ENCODE measurements around the gene PPFIA2.

The PPFIA2 gene

DNA sequence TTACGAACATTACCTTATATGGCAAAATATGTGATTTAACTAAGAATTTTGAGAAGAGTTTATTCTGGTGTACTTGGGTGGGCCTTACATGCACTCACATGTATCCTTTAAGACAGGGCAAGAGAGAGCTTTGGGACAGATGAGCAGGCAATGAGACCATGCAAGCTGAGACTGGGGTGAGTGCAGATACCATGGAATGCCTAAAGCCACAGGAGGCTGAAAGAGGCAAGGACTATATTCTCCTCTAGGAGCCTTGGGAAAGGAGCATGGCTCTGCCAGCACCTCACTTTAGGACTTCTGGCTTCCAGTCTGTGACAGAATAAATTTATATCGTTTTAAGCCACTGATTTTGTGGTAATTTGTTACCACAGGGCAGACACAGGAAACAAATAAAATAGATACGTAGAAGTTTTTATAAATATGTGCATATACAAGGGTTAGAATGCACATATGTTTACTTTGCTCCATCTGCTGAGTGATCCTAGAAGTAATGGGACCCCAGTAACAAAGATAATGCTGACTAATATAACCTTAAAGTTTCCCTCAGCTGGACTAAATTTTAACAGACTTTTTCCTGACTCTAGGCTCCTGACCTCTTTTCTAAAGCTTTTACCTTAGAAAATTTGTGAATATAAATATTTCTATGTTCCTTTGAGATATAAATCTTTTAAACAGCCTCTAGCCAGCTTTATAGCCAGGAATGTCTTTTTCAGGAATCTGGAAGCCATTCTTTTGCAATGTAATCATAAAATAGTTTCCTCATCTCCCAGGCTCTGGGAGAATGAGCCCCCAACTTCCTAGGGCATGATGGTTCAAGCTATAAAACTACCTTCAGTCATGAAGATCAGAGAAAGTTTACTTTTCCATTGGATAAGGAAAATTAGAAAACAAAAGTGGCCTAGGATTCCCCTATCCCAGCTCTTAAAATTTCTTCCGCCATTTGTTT, 216.8 kb downstream of the PPFIA2 start:
- DNase-seq = no peak

DNA sequence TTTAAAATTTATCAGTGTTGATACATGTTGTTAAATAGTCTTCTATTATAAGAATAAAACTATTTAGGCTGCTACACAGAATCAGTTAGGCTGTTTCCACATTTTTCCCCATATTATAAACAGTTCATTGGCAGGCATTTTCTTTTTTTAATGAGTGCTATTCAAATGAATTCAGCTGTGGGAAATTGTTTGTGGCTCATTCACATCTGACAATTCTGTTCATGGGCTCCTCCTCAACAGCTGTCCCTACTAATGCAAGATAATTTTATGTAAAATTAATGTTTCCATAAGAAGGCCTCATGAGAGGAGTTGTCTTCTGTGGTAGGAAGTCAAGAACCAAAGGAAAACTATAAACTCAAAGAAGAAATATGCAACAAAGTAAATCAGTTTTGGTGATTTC, 218.0 kb downstream of the PPFIA2 start:
- DNase-seq = no peak

DNA sequence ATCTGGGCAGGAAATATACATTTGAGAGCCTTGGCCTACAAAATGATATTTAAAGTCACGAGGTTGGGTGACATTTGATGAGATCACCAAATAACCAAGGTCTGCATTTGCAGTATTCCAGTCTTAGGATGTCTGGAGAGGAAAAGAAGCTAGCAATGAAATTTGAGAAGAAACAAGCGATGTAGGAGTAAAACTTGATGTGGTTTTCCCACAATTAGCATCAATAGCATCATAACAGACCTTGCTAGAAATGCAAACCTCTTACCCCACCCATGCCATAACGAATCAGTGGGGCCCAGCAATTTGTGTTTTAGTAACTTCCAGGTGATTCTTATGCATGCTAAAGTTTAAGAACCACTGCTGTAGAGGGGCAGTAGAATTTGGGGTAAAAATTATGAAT, 219.9 kb downstream of the PPFIA2 start:
- DNase-seq = no peak

DNA sequence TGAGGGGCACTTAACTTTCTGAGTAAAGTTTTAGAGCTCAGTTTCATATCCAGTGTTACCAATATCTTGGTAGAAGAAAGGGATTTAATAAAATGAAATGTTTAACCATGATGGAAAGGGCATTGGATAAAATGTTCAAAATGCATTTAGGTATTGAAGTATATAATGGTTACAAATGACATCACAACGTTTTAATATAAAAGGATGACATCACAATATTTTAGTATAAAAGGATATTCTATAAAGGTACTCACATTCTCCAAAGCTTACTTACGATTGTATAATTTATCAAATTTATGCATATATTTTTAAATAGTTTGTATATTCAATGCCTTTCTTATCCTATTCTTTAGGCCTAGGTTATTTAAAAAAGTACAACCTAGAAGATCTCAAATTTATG, 226.1 kb downstream of the PPFIA2 start:
- DNase-seq = no peak

- no peak for DNase-seq
Observed at GRCh38 chr12:81530352-81530751, 228.8 kb downstream of the PPFIA2 start.

- DNase-seq = no peak
Observed at GRCh38 chr12:81520064-81520945, 238.8 kb downstream of the PPFIA2 start.

GRCh38 chr12:81518638-81519037, 240.5 kb downstream of the PPFIA2 start:
- no peak for DNase-seq

- DNase-seq = no peak
Observed at GRCh38 chr12:81517296-81517695, 241.9 kb downstream of the PPFIA2 start.

GRCh38 chr12:81502912-81503695, 256.0 kb downstream of the PPFIA2 start:
- DNase-seq = no peak

GRCh38 chr12:81500788-81501187, 258.4 kb downstream of the PPFIA2 start:
- DNase-seq = no peak

GRCh38 chr12:81499809-81500208, 259.3 kb downstream of the PPFIA2 start:
- no peak for DNase-seq

DNA sequence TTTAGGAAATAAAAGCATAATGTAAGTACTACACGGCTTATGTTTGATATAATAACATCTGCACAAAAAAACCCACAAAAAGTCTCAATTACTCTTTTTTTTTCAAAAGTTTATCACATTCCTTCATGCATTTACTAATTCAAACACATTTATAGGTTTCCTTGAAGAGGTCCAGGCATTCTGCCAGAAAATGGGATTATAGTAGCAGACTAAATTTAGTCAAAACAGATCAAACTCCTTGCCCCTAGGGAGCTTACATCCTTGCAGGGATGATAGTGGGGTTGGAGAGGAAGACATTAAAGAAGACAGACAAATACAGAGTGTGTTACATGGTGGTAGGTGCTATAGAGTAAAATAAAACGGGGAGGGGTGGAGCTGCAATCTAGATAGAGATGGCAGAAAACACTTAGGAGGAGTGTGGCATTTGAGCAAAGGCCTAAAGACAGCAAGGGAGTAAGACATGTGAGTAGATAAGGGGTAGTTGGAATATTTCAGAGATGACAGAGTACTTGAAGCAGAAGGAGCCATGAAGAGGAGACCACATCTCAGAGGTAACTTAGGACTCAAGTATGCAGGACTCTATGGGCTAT, 266.9 kb downstream of the PPFIA2 start:
- DNase-seq = no peak

GRCh38 chr12:81472934-81473333, 286.2 kb downstream of the PPFIA2 start:
- DNase-seq = no peak

- no peak for DNase-seq
Observed at GRCh38 chr12:81470923-81471322, 288.2 kb downstream of the PPFIA2 start.

DNA sequence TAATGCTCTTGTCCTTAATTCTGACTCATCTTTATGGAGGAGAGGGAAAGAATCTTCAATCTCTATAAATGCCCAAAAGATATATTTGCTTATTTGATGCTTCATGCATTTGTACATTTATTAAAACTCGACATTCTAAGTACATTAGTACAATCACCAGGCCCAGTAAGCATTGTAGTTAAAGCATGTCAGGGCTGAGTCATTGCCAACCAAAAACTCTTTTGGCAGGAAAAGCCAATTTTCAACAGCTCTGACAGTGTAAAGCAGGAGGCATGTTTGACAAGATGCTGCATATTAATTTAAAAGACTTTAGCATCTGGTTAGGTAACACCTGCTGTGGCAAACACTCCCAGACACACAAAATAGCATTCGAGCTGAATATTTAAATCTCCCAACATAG, 290.9 kb downstream of the PPFIA2 start:
- DNase-seq = no peak

DNA sequence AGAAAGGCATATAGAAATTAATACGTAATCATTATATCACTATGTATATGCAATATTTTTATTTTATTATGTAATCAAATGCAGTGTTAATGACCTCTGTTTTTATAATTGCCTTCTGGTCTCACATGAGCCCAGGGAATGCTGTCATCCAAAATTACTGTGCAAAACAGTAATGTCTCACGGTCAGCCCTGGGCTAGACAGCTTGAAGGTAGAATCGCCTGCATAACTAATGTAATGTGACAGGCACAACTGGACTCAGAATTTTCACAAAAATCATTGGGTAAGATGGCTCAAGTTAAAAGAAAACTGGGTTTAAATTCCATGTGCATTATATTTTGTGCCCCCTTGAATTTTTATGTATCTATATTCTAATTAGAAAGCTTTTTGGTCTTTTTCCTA, 293.3 kb downstream of the PPFIA2 start:
- no peak for DNase-seq

DNA sequence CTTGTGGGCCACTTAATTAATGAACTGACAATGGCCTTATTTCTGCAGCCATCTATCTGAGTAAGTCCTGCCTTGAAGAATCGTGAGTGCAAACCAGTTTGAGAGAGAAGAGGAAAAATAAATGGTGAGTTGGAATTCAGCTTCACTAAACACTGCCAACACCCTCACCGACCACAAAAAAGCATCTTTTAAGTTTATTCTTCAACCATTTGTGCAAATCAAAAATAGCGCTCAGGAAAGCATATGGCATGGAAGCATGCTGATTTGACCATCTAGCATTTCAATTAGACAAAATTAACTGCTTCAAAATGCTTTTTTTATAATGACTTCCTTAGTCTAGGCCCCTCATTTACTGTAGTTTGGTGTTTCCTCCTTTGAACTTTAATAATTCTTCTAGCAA, 294.0 kb downstream of the PPFIA2 start:
- DNase-seq = no peak

- DNase-seq = no peak
Observed at GRCh38 chr12:81461163-81461562, 298.0 kb downstream of the PPFIA2 start.

GRCh38 chr12:81450920-81451739, 308.0 kb downstream of the PPFIA2 start:
- DNase-seq = no peak

GRCh38 chr12:81441629-81442028, 317.5 kb downstream of the PPFIA2 start:
- DNase-seq = no peak

DNA sequence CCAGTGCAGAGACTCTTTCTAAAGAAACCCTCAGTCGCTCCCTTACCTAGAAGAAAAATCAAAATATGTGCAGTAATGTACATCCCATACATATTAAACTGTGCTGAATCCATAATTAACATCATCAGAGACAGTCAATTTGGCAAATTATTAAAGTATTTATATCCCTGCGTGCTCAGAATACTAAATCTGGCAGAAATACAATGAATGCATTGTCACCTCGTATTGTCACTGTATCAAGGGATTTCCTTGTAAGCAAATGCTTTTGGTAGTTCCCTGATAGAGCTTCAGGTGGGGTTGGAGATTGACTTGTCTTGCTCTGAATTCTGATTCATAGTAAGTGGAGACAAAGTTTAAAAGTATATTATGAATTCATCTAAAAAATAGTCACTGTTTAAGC, 319.1 kb downstream of the PPFIA2 start:
- DNase-seq = no peak

DNA sequence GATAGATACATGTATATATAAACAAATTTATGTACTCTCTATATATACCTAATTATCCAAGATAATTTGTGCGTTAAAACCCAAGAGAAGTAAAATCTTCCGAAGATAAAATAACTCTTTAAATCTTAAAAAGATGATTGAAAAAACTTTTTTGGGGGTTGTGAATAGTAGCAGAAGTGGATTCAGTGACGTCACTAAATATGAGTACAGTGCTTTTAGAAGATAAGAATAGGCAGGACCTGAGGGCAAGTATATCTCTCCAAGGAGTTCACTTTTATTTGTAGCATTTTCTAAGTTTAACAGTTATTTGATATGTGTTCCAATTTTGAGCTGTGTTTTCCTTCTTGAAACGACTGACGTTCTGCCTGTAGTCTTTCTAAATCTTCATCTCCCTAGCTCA, 319.8 kb downstream of the PPFIA2 start:
- no peak for DNase-seq

All from GDM1 (cell line).